DMS53 treated with DMSO at 0.1 percent for 48 hours (cell line): Measurements from ENCODE around the gene TLN1.

Experiments
- DNase-seq: peaks from one replicate; lab custom pipeline; 2025; ENCODE audit not compliant: unreplicated experiment; lab: John Stamatoyannopoulos, UW

TLN1 gene

GRCh38 chr9:35756275-35757225 is 24.6 kb upstream of the TLN1 start:
- DNase-seq = peak; percentile 25

GRCh38 chr9:35755071-35755470 is 23.1 kb upstream of the TLN1 start:
- no peak for DNase-seq

GRCh38 chr9:35754264-35754663 is 22.3 kb upstream of the TLN1 start, which contains the start of gene MSMP:
Gene MSMP (minus strand): TSS chr9:35754276. CDS start chr9:35754129, 147 bp downstream.
- no peak for DNase-seq

- DNase-seq = no peak
Measured at GRCh38 chr9:35753466-35753865, 21.5 kb upstream of the TLN1 start.

- no peak for DNase-seq
Measured at GRCh38 chr9:35750256-35750531, 18.2 kb upstream of the TLN1 start.

GRCh38 chr9:35749515-35750255 is 17.7 kb upstream of the TLN1 start:
- peak; percentile 7 for DNase-seq

GRCh38 chr9:35748858-35749514 is 17.0 kb upstream of the TLN1 start, which contains the start of the genes GBA2 and RGP1:
Gene GBA2 (minus strand): TSS chr9:35749228. CDS start chr9:35748704, 524 bp downstream.
Gene RGP1 (plus strand): TSS chr9:35749287. CDS start chr9:35749756, 469 bp downstream.
- peak; percentile 54 for DNase-seq

GRCh38 chr9:35748242-35748857 is 16.4 kb upstream of the TLN1 start:
- DNase-seq = no peak

- DNase-seq = no peak
Measured at GRCh38 chr9:35746583-35746982, 14.6 kb upstream of the TLN1 start.

GRCh38 chr9:35745569-35745968 is 13.6 kb upstream of the TLN1 start:
- DNase-seq = no peak

GRCh38 chr9:35743880-35744518 is 12.0 kb upstream of the TLN1 start:
- no peak for DNase-seq

- no peak for DNase-seq
Measured at GRCh38 chr9:35743452-35743851, 11.5 kb upstream of the TLN1 start.

- DNase-seq = no peak
Measured at GRCh38 chr9:35741740-35742139, 9.7 kb upstream of the TLN1 start.

GRCh38 chr9:35740243-35740642 is 8.2 kb upstream of the TLN1 start:
- no peak for DNase-seq

GRCh38 chr9:35738924-35739323 is 6.9 kb upstream of the TLN1 start:
- no peak for DNase-seq

- no peak for DNase-seq
Measured at GRCh38 chr9:35738186-35738585, 6.2 kb upstream of the TLN1 start.

- no peak for DNase-seq
Measured at GRCh38 chr9:35737143-35737542, 5.1 kb upstream of the TLN1 start.

- peak; percentile 37 for DNase-seq
Measured at GRCh38 chr9:35736201-35736633, 4.2 kb upstream of the TLN1 start.

- no peak for DNase-seq
Measured at GRCh38 chr9:35734096-35734495, 2.1 kb upstream of the TLN1 start.

- DNase-seq = peak; percentile 40
Measured at GRCh38 chr9:35732800-35733541, 976 bp upstream of the TLN1 start.
